HL-60 (cell line): Measurements from ENCODE around the gene COPZ2.

Source experiments
- POLR2AphosphoS5 ChIP-seq: IDR thresholded peaks from 2 replicates; pipeline ENCODE4 v1.6.1; 2012; ENCODE audit warnings: low read depth
- TF ChIP-seq, protein P1 (sequence below): IDR thresholded peaks from one replicate; pipeline ENCODE4 v1.5.1; 2011; ENCODE audit warnings: low read length, control low read depth, inconsistent platforms; ENCODE audit not compliant: insufficient read depth

DNA sequence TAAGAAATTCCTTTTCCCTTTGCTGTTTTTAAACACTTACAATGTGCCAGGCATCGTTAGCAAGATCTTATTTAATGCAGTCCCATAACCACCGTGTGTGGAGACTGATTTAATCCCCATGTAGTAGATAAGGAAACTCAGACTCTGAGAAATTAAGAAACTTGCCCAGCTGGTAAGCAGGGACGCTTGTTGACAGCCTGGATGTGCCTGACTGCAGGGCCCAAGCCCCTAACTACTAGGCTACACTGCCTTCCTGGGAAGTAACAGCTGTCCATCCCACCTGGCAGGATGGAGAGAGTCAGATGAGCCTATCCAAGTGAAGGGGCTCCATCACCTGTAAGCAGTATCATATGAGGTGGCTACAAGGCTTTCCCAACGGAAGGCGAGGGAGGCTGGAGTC is 43.6 kb downstream of the COPZ2 start:
- TF ChIP-seq POLR2AphosphoS5, result no peak
- TF ChIP-seq, protein P1, sequence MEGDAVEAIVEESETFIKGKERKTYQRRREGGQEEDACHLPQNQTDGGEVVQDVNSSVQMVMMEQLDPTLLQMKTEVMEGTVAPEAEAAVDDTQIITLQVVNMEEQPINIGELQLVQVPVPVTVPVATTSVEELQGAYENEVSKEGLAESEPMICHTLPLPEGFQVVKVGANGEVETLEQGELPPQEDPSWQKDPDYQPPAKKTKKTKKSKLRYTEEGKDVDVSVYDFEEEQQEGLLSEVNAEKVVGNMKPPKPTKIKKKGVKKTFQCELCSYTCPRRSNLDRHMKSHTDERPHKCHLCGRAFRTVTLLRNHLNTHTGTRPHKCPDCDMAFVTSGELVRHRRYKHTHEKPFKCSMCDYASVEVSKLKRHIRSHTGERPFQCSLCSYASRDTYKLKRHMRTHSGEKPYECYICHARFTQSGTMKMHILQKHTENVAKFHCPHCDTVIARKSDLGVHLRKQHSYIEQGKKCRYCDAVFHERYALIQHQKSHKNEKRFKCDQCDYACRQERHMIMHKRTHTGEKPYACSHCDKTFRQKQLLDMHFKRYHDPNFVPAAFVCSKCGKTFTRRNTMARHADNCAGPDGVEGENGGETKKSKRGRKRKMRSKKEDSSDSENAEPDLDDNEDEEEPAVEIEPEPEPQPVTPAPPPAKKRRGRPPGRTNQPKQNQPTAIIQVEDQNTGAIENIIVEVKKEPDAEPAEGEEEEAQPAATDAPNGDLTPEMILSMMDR, result no peak
